OCI-LY1 (cell line): Measurements from ENCODE around the gene MAPK1.

Experiments used
- CTCF ChIP-seq: fragments of 200-600 bp; sonication (generic), shearing (Covaris generic); IDR thresholded peaks from 2 replicates; pipeline ENCODE4 v1.5.1; 2017; ENCODE audit warnings: mild to moderate bottlenecking, antibody characterized with exemption, low read length, moderate library complexity, mixed read lengths
- EZH2 ChIP-seq: fragments of 200-600 bp; sonication (generic), shearing (Covaris generic); IDR thresholded peaks from 2 replicates; pipeline ENCODE4 v1.8.0; 2017; ENCODE audit warnings: borderline replicate concordance, mixed run types, mild to moderate bottlenecking, antibody characterized with exemption, low read length, moderate library complexity, mixed read lengths

DNA sequence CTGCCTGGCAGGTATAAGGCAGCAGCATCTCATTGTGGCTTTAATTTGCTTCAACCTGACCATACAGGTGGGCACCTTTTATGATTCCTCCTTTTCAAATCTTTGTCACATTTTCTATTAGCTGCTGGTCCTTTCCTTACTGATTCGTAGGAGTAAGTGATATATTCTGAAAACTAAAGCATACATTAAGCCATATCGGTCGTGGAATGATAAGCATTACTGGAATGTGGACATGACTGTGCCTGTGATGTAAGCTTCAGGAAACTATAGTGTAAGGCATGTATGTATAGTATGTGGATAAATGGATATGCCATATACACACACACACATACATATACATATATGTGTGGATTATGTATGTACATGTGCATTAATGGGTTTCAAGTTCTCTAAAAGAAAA is 152.7 kb downstream of the MAPK1 start:
- TF ChIP-seq CTCF (no peak), EZH2 (no peak)
